Measurements from ENCODE around the gene ERC1. TPM values are rescaled to one million over a fixed set of nuclear protein-coding genes. Genes with fewer than 3 reads are reported as not detected.

Gene ERC1
- polyA plus RNA-seq, 2 of the 4 experiments (the other 2 are of a cell fraction), result 14.2 to 20.9 TPM

GRCh38 chr12:1425396-1425729, 434.3 kb downstream of the ERC1 start:
- DNase-seq (ENCODE audit: low read depth in 1 of 2, low spot score in 1 of 2), result no peak
- no peaks in the 10 kb centered on the region for H3K4me1 ChIP-seq
- H3K27ac ChIP-seq, result no peak overlapping the region
- ChIA-PET CTCF (interaction anchor here (0.7 kb wide), 1 partner anchor 167 kb away, joined by 3 read pairs; no protein-coding TSS in a partner anchor), POLR2A (no interaction called here)
- no peak overlapping the region for H3K4me3 ChIP-seq
- peaks cover 14% of the 10 kb centered on the region for H3K9me3 ChIP-seq
- no peak overlapping the region for H3K4me2 ChIP-seq
- 96% methylated on average over 3 of the region's 3 CpGs for WGBS (ENCODE audit: missing lambda C conversion rate)
- no peak for ATAC-seq
- FAIRE-seq, result no peak
- TF ChIP-seq ZNF302 (CRISPR knock-in tag; IDR thresholded peaks at IDR 0.05), result no peak
- no peak for TF ChIP-seq HEYL (CRISPR knock-in tag; IDR thresholded peaks at IDR 0.05)
- no peak for TF ChIP-seq NPAS2 (CRISPR knock-in tag; IDR thresholded peaks at IDR 0.05; ENCODE audit: borderline replicate concordance)
- no peak for TF ChIP-seq EP300 (IDR thresholded peaks at IDR 0.05)
- TF ChIP-seq, protein P1, sequence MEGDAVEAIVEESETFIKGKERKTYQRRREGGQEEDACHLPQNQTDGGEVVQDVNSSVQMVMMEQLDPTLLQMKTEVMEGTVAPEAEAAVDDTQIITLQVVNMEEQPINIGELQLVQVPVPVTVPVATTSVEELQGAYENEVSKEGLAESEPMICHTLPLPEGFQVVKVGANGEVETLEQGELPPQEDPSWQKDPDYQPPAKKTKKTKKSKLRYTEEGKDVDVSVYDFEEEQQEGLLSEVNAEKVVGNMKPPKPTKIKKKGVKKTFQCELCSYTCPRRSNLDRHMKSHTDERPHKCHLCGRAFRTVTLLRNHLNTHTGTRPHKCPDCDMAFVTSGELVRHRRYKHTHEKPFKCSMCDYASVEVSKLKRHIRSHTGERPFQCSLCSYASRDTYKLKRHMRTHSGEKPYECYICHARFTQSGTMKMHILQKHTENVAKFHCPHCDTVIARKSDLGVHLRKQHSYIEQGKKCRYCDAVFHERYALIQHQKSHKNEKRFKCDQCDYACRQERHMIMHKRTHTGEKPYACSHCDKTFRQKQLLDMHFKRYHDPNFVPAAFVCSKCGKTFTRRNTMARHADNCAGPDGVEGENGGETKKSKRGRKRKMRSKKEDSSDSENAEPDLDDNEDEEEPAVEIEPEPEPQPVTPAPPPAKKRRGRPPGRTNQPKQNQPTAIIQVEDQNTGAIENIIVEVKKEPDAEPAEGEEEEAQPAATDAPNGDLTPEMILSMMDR (IDR thresholded peaks at IDR 0.05), result no peak

- FAIRE-seq (no peak), ATAC-seq (no peak), DNase-seq (ENCODE audit: low read depth in 1 of 2, low spot score in 1 of 2) (no peak)
- ChIA-PET CTCF (no interaction called here), POLR2A (no interaction called here)
- no peak overlapping the region for H3K4me3 ChIP-seq
- no peak overlapping the region for H3K4me2 ChIP-seq
- H3K27ac ChIP-seq, result no peak overlapping the region
- TF ChIP-seq RAD21 (conservative IDR thresholded peaks at IDR 0.05 in 1 of 2, IDR thresholded peaks at IDR 0.05 in 1 of 2) (no peak), REST (IDR thresholded peaks at IDR 0.05) (no peak), PHF8 (IDR thresholded peaks at IDR 0.05; ENCODE audit: borderline replicate concordance, low read depth) (no peak), GATA3 (IDR thresholded peaks at IDR 0.05; ENCODE audit: borderline replicate concordance) (no peak), ZSCAN20 (CRISPR knock-in tag; IDR thresholded peaks at IDR 0.05) (no peak), BHLHE40 (IDR thresholded peaks at IDR 0.05; ENCODE audit: low read depth, low read length) (no peak), MAZ (IDR thresholded peaks at IDR 0.05; ENCODE audit: borderline replicate concordance, low read depth, low read length) (no peak), POLR2AphosphoS2 (conservative IDR thresholded peaks at IDR 0.05; ENCODE audit: low read length) (no peak), TP53 (CRISPR knock-in tag; IDR thresholded peaks at IDR 0.05) (no peak), FOSL2 (IDR thresholded peaks at IDR 0.05) (no peak), FOSL2 (CRISPR knock-in tag; IDR thresholded peaks at IDR 0.05) (no peak), KDM1A (IDR thresholded peaks at IDR 0.05; ENCODE audit: low read depth) (no peak)
- TF ChIP-seq, protein P2, sequence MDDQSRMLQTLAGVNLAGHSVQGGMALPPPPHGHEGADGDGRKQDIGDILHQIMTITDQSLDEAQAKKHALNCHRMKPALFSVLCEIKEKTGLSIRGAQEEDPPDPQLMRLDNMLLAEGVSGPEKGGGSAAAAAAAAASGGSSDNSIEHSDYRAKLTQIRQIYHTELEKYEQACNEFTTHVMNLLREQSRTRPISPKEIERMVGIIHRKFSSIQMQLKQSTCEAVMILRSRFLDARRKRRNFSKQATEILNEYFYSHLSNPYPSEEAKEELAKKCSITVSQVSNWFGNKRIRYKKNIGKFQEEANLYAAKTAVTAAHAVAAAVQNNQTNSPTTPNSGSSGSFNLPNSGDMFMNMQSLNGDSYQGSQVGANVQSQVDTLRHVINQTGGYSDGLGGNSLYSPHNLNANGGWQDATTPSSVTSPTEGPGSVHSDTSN (IDR thresholded peaks at IDR 0.05), result no peak
- H3K4me1 ChIP-seq, result no peaks in the 10 kb centered on the region
- WGBS (ENCODE audit: missing lambda C conversion rate), result 95% methylated on average over 5 of the region's 5 CpGs
- H3K9me3 ChIP-seq, result no peaks in the 10 kb centered on the region
Observed at GRCh38 chr12:1428671-1429070, 437.6 kb downstream of the ERC1 start.

- DNase-seq (ENCODE audit: low read depth in 1 of 2, low spot score in 1 of 2), result no peak
- no peak overlapping the region for H3K27ac ChIP-seq
- no peaks in the 10 kb centered on the region for H3K4me1 ChIP-seq
- no peak for FAIRE-seq
- H3K4me2 ChIP-seq, result no peak overlapping the region
- POLR2A ChIA-PET, result no interaction called here
- CTCF ChIA-PET, result interaction anchor here (1.3 kb wide), 1 partner anchor 154 kb away, joined by 3 read pairs; no protein-coding TSS in a partner anchor
- no peaks in the 10 kb centered on the region for H3K9me3 ChIP-seq
- WGBS (ENCODE audit: missing lambda C conversion rate), result 83% methylated on average over 4 of the region's 4 CpGs
- TF ChIP-seq, protein P3, sequence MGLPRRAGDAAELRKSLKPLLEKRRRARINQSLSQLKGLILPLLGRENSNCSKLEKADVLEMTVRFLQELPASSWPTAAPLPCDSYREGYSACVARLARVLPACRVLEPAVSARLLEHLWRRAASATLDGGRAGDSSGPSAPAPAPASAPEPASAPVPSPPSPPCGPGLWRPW (IDR thresholded peaks at IDR 0.05), result no peak
- TF ChIP-seq NFE2L2 (conservative IDR thresholded peaks at IDR 0.05; ENCODE audit: low read length) (no peak), MAZ (IDR thresholded peaks at IDR 0.05; ENCODE audit: borderline replicate concordance, low read depth, low read length) (no peak), CHD4 (IDR thresholded peaks at IDR 0.05; ENCODE audit: borderline replicate concordance) (no peak), KDM1A (IDR thresholded peaks at IDR 0.05; ENCODE audit: low read depth) (no peak)
- TF ChIP-seq, protein P4, sequence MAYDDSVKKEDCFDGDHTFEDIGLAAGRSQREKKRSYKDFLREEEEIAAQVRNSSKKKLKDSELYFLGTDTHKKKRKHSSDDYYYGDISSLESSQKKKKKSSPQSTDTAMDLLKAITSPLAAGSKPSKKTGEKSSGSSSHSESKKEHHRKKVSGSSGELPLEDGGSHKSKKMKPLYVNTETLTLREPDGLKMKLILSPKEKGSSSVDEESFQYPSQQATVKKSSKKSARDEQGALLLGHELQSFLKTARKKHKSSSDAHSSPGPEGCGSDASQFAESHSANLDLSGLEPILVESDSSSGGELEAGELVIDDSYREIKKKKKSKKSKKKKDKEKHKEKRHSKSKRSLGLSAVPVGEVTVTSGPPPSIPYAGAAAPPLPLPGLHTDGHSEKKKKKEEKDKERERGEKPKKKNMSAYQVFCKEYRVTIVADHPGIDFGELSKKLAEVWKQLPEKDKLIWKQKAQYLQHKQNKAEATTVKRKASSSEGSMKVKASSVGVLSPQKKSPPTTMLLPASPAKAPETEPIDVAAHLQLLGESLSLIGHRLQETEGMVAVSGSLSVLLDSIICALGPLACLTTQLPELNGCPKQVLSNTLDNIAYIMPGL (CRISPR knock-in tag; IDR thresholded peaks at IDR 0.05; ENCODE audit: borderline replicate concordance), result no peak
- ATAC-seq, result no peak
- no peak overlapping the region for H3K4me3 ChIP-seq
Observed at GRCh38 chr12:1429980-1430379, 439.0 kb downstream of the ERC1 start.
